CD4-positive, alpha-beta T cell treated with Interleukin-4 for 1 hour (primary cell): ENCODE results near the gene DCTPP1.

Experiments
- DNase-seq, 2 donors: peaks; one replicate each; pipeline ENCODE4 v3.0.0-alpha.2; 2020 to 2022

Gene DCTPP1

GRCh38 chr16:30446203-30446595 lies 16.4 kb upstream of the DCTPP1 start:
- DNase-seq = no peak

- DNase-seq = peak; percentile 96 to 97
Observed at GRCh38 chr16:30445408-30446202, 15.8 kb upstream of the DCTPP1 start, which contains the start of gene SEPHS2. Gene SEPHS2 (minus strand): TSS chr16:30445874. CDS start chr16:30445727, 147 bp downstream.

GRCh38 chr16:30445149-30445407 lies 15.2 kb upstream of the DCTPP1 start:
- no peak for DNase-seq

GRCh38 chr16:30444231-30445148 lies 14.7 kb upstream of the DCTPP1 start:
- DNase-seq = no peak

GRCh38 chr16:30443631-30444030 lies 13.8 kb upstream of the DCTPP1 start:
- DNase-seq = no peak

- no peak for DNase-seq
Observed at GRCh38 chr16:30439720-30440348, 10.0 kb upstream of the DCTPP1 start.

GRCh38 chr16:30438835-30439234 lies 9.0 kb upstream of the DCTPP1 start:
- no peak for DNase-seq

GRCh38 chr16:30437511-30438046 lies 7.7 kb upstream of the DCTPP1 start:
- no peak for DNase-seq

GRCh38 chr16:30434852-30435251 lies 5.0 kb upstream of the DCTPP1 start:
- no peak for DNase-seq

- DNase-seq = no peak
Observed at GRCh38 chr16:30430428-30430970, 669 bp upstream of the DCTPP1 start.

- no peak for DNase-seq
Observed at GRCh38 chr16:30429418-30429677, 482 bp downstream of the DCTPP1 start.

- DNase-seq = no peak
Observed at GRCh38 chr16:30428055-30428454, 1.8 kb downstream of the DCTPP1 start.

GRCh38 chr16:30421010-30421409 lies 8.8 kb downstream of the DCTPP1 start:
- DNase-seq = no peak

GRCh38 chr16:30418350-30419181 lies 11.3 kb downstream of the DCTPP1 start:
- DNase-seq = no peak

GRCh38 chr16:30417529-30418349 lies 12.1 kb downstream of the DCTPP1 start:
- peak; percentile 91 to 92 for DNase-seq

- DNase-seq = no peak
Observed at GRCh38 chr16:30416624-30417528, 13.0 kb downstream of the DCTPP1 start.

- DNase-seq = no peak
Observed at GRCh38 chr16:30416047-30416603, 13.7 kb downstream of the DCTPP1 start.

- DNase-seq = no peak
Observed at GRCh38 chr16:30414159-30414558, 15.7 kb downstream of the DCTPP1 start.

- no peak for DNase-seq
Observed at GRCh38 chr16:30413112-30413806, 16.6 kb downstream of the DCTPP1 start.
